ENCODE measurements around the gene ADAMTS19.

- TF ChIP-seq TAF1 (IDR thresholded peaks at IDR 0.05; ENCODE audit: low read depth) (no peak), NFIC (IDR thresholded peaks at IDR 0.05) (no peak), REST (IDR thresholded peaks at IDR 0.05; ENCODE audit: low read depth) (no peak), TEAD4 (IDR thresholded peaks at IDR 0.05) (no peak), EGR1 (IDR thresholded peaks at IDR 0.05) (no peak), CREB1 (IDR thresholded peaks at IDR 0.05; ENCODE audit: low read depth) (no peak), MAX (IDR thresholded peaks at IDR 0.05) (no peak)
These were observed 36.9 kb downstream of the ADAMTS19 start for GRCh38 chr5:129496864-129497595.
